ENCODE results near the gene PBX3. TPM values are rescaled to one million over a fixed set of nuclear protein-coding genes. Genes with fewer than 3 reads are reported as not detected.

Gene PBX3
- total RNA-seq, 2 experiments from 2014 or later, result 40.8 to 54.6 TPM

- POLR2A ChIA-PET, result no interaction called here
- no peak overlapping the region for H3K4me2 ChIP-seq (ENCODE audit: low read length)
- TF ChIP-seq CTCF (conservative IDR thresholded peaks at IDR 0.05; ENCODE audit: low read length), result no peak
- no peak for TF ChIP-seq EZH2phosphoT487 (IDR thresholded peaks at IDR 0.05; ENCODE audit: borderline replicate concordance, low read depth, low read length)
Observed at GRCh38 chr9:125983681-125984080, 236.5 kb downstream of the PBX3 start.

GRCh38 chr9:125984461-125984860, 237.3 kb downstream of the PBX3 start:
- no peaks in the 10 kb centered on the region for H3K36me3 ChIP-seq (ENCODE audit: insufficient read depth, low read length)
- H3K9me3 ChIP-seq (ENCODE audit: low read length), result no peaks in the 10 kb centered on the region
- H3K4me3 ChIP-seq (ENCODE audit: low read depth, low read length, poor library complexity, severe bottlenecking), result no peak overlapping the region
- no peaks in the 10 kb centered on the region for H3K79me2 ChIP-seq (ENCODE audit: insufficient read depth, low read depth, low read length)
- TF ChIP-seq CTCF (conservative IDR thresholded peaks at IDR 0.05; ENCODE audit: low read length) (no peak), EZH2phosphoT487 (IDR thresholded peaks at IDR 0.05; ENCODE audit: borderline replicate concordance, low read depth, low read length) (no peak)
- H3K4me1 ChIP-seq (ENCODE audit: insufficient read depth, low read length, poor library complexity, severe bottlenecking), result no peaks in the 10 kb centered on the region
- no peak overlapping the region for H3K27ac ChIP-seq (ENCODE audit: low read depth, low read length, poor library complexity, severe bottlenecking)
- H3K4me2 ChIP-seq (ENCODE audit: low read length), result no peak overlapping the region
- H4K20me1 ChIP-seq (ENCODE audit: insufficient read depth, low read length), result no peaks in the 10 kb centered on the region
- DNase-seq (ENCODE audit: low spot score), result no peak
- no peaks in the 10 kb centered on the region for H3K9me2 ChIP-seq (ENCODE audit: insufficient read depth, low read length)
- H2AFZ ChIP-seq (ENCODE audit: low read length), result no peak overlapping the region
- intact Hi-C loops (cut with micrococcal nuclease; ENCODE audit: unreplicated experiment), result no loop called here
- ChIA-PET POLR2A (no interaction called here), CTCF (ENCODE audit: unreplicated experiment) (no interaction called here)
- BruUV-seq (replicated peaks), result no TSS peak

More at GRCh38 chr9:125983681-125984080, 236.5 kb downstream of the PBX3 start:
- no peak overlapping the region for H3K27ac ChIP-seq (ENCODE audit: low read depth, low read length, poor library complexity, severe bottlenecking)
- H3K4me1 ChIP-seq (ENCODE audit: insufficient read depth, low read length, poor library complexity, severe bottlenecking), result no peaks in the 10 kb centered on the region
- intact Hi-C loops (cut with micrococcal nuclease; ENCODE audit: unreplicated experiment), result no loop called here
- DNase-seq (ENCODE audit: low spot score), result no peak
- CTCF ChIA-PET (ENCODE audit: unreplicated experiment), result no interaction called here
- no peaks in the 10 kb centered on the region for H3K9me3 ChIP-seq (ENCODE audit: low read length)
- no TSS peak for BruUV-seq (replicated peaks)
- H3K4me3 ChIP-seq (ENCODE audit: low read depth, low read length, poor library complexity, severe bottlenecking), result no peak overlapping the region
- no peaks in the 10 kb centered on the region for H3K79me2 ChIP-seq (ENCODE audit: insufficient read depth, low read depth, low read length)
- no peaks in the 10 kb centered on the region for H3K9me2 ChIP-seq (ENCODE audit: insufficient read depth, low read length)
- no peaks in the 10 kb centered on the region for H3K36me3 ChIP-seq (ENCODE audit: insufficient read depth, low read length)
- no peak overlapping the region for H2AFZ ChIP-seq (ENCODE audit: low read length)
- no peaks in the 10 kb centered on the region for H4K20me1 ChIP-seq (ENCODE audit: insufficient read depth, low read length)

GRCh38 chr9:125985142-125985997, 238.2 kb downstream of the PBX3 start:
- H3K4me2 ChIP-seq (ENCODE audit: low read length), result no peak overlapping the region
- H3K4me1 ChIP-seq (ENCODE audit: insufficient read depth, low read length, poor library complexity, severe bottlenecking), result no peaks in the 10 kb centered on the region
- no peaks in the 10 kb centered on the region for H3K36me3 ChIP-seq (ENCODE audit: insufficient read depth, low read length)
- H3K9me2 ChIP-seq (ENCODE audit: insufficient read depth, low read length), result no peaks in the 10 kb centered on the region
- H4K20me1 ChIP-seq (ENCODE audit: insufficient read depth, low read length), result no peaks in the 10 kb centered on the region
- H3K9me3 ChIP-seq (ENCODE audit: low read length), result no peaks in the 10 kb centered on the region
- no peak for DNase-seq (ENCODE audit: low spot score)
- no peak overlapping the region for H3K4me3 ChIP-seq (ENCODE audit: low read depth, low read length, poor library complexity, severe bottlenecking)
- TF ChIP-seq CTCF (conservative IDR thresholded peaks at IDR 0.05; ENCODE audit: low read length) (no peak), EZH2phosphoT487 (IDR thresholded peaks at IDR 0.05; ENCODE audit: borderline replicate concordance, low read depth, low read length) (no peak)
- ChIA-PET POLR2A (no interaction called here), CTCF (ENCODE audit: unreplicated experiment) (no interaction called here)
- H2AFZ ChIP-seq (ENCODE audit: low read length), result no peak overlapping the region
- no peak overlapping the region for H3K27ac ChIP-seq (ENCODE audit: low read depth, low read length, poor library complexity, severe bottlenecking)
- BruUV-seq (replicated peaks), result no TSS peak
- intact Hi-C loops (cut with micrococcal nuclease; ENCODE audit: unreplicated experiment), result no loop called here
- no peaks in the 10 kb centered on the region for H3K79me2 ChIP-seq (ENCODE audit: insufficient read depth, low read depth, low read length)

All from OCI-LY7 (cell line).